Medulla oblongata (tissue), 1 donor: Measurements from ENCODE around the gene OR56A3.
"Not testable (repeated sequence)": the region's sequence is repeated elsewhere in the genome, so short reads cannot be mapped to it uniquely, and the experiment has no call there.

ENCODE experiments used
- DNase-seq: peaks from one replicate; pipeline ENCODE4 v3.0.0-alpha.2; 2015; ENCODE audit errors: extremely low spot score

The OR56A3 gene, protein sequence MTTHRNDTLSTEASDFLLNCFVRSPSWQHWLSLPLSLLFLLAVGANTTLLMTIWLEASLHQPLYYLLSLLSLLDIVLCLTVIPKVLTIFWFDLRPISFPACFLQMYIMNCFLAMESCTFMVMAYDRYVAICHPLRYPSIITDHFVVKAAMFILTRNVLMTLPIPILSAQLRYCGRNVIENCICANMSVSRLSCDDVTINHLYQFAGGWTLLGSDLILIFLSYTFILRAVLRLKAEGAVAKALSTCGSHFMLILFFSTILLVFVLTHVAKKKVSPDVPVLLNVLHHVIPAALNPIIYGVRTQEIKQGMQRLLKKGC

DNA sequence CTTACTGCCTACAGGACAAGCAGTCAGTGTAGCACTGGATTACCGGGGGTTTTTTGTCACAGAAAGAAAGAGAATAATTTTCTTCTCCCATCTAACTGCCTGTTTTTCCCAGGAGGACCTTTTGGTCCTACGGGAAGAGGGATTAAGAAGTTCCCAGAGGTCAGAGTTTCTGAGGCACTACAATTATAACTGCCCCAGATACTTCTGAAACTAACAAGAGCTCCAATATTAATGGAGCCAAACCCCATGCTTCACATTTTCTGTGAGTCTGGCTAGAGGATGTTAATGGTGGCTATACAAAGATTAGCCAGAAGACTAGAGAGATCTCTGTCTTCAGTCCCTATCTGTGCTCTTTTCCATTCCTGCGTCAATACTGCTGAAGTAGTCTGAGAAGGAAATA lies at the start of gene OR56A3:
TSS of gene OR56A3 (plus strand) at position 301 of the 400 bp plus-strand sequence. CDS start 5,096 bp downstream, outside the sequence.
- DNase-seq = no peak

DNA sequence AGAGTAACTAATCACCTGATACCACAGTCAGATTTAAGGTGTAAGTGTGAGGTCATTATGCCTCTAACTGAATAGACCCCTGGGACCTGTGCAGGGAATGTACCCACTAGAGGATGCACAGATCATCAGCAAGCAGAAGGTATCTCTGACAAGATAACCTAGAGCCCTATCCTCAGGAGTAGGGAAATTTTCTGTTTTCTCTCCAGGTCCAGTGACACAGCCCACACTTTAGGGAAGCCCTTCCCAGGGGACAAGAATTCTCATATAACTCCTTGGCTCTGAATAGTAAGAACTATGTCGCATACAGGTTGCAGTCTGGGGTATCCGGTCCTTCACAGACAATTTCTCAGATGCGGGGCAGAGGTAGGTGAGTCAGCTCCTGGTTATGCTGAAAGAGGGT lies 49.1 kb upstream of the OR56A3 start, which contains the start of gene OR52E5:
TSS of gene OR52E5 (plus strand) at position 301 of the 400 bp plus-strand sequence. CDS start 7,569 bp downstream, outside the sequence.
- no peak for DNase-seq

DNA sequence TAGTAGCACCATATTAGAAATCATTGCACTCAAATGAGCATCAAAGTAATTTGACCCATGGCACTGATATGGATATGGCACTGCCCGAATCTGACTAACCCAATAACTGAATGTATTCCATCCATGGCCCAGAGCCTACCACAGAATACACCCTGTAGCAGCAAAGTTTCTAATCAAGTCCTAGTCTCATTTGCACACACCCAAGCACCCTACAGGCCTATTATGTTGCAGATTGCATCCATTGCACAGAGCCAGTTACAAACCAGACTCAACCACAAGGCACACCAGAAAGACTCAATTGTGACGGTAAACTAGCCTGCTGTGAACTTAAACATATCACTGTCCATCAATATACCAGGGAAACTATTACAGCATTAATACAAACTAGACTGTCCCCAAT lies 42.5 kb upstream of the OR56A3 start:
- no peak for DNase-seq

DNA sequence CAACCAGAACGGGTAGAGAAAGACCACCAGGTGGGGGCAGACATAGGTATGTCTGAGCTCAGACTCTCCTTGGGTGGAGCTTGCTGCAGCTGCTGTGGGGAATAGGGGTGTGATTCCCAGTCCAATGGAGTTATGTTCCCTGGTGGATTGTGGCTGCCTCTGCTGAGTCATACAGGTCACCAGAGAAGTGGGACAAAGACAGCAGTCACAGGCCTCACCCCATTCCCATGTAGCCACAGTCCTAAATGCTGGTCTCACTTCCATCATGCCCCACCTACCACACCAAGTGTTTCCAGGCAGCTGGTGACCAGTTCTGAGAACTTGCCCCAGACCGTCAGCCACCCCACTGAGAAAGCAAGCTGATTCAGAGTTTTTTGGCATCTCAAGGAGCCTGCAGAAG lies 31.5 kb upstream of the OR56A3 start:
- DNase-seq = no peak

DNA sequence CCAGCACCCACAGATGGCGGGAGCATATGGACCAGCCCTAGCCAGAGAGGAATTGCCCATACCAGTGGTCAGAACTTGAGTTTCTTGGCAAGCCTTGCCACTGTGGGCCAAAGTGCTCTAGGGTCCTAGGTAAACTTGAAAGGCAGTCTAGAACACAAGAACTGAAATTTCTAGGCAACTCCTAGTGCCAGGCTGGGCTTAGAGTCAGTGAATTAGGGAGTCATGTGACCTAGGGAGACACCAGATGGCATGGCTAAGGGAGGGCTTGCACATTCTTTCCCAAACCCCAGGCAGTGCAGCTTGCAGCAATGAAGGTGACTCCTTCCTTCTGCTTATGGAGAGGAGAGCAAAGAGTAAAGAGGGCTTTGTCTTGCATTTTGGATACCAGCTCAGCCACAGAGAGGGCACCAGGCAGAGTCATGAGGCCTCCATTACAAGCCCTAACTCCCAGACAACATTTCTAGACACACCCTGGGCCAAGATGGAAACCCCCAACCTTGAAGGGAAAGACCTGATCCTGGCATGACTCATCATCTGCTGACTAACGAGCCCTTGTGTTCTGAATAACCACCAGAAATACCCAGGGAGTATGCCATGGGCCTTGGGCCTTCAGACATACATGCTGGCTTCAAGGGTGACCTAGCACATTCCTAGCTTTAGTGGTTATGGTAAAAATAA lies 19.2 kb upstream of the OR56A3 start:
- no peak for DNase-seq

DNA sequence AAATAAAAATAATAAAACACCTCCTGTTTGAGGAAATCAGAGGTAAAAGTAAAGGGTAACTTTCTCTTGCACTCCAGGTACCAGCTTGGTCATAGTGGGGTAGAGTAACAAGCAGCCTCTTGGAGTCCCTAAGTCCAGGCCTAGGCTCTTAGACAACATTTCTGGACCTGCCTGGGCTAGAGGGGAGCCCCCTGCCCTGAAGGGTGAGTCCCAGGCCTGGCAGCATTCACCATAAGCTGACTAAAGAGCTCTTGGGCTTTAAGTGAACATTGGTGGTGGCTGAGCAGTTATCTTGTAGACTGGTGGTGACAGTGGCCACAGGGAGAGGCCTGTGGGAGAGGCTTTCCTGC lies 18.6 kb upstream of the OR56A3 start:
- DNase-seq = no peak

DNA sequence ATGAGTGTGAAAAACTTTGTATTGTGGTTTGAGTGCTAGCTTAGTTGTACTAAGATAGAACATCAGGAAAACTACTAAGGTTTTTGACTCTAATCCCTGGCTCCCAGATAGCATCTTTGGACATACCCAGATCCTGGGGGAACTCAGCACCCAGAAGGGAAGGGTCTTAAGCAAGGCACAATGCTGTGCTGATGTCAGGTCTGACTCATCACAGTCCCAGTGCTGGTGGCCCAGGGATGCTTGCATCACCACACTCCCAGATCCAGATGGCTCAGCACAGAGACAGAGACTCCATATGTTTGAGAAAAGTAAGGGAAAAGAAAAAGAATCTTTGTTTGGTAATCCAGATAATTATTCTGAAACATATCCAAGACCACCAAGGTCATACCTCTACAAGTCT lies 18.3 kb upstream of the OR56A3 start:
- DNase-seq = no peak

DNA sequence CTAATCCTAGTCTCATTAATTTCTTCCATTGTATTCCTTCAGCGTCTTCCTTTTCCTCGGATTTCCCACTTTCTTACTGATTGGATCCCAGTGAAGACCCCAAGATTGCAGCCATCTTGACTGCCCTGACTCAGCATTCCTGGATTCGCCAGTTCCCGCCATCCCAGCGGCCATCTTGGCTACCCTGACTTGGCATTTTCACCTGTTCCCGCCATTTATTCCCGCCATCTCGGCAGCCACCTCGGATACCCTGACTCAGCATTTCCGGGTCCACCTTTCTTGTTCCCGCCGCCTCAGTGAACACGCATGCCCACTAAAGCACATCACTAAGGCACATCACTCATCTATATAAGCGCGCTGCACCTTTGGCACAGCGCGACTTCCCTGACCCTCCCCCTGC lies 13.8 kb upstream of the OR56A3 start:
- no peak for DNase-seq

DNA sequence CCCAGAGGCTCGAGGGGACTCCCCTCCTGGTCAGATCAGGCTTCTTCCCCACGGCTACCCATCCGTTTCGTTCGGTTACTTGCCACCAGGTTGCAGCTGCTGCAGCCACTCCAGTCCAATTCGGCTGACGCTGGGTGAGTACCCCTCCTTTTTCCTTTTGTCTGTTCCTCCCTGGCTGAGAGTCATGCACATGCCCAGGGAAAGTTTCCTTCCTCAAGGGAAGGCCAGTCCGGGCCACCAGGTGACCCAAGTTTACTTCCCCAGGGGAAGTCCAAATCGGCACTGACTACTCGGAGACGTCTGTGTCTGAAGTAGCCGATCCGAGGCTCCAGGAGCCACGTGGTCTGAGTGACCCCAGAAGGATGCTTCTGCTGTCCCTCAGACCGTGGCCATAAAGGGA lies 13.2 kb upstream of the OR56A3 start:
- DNase-seq = no peak

DNA sequence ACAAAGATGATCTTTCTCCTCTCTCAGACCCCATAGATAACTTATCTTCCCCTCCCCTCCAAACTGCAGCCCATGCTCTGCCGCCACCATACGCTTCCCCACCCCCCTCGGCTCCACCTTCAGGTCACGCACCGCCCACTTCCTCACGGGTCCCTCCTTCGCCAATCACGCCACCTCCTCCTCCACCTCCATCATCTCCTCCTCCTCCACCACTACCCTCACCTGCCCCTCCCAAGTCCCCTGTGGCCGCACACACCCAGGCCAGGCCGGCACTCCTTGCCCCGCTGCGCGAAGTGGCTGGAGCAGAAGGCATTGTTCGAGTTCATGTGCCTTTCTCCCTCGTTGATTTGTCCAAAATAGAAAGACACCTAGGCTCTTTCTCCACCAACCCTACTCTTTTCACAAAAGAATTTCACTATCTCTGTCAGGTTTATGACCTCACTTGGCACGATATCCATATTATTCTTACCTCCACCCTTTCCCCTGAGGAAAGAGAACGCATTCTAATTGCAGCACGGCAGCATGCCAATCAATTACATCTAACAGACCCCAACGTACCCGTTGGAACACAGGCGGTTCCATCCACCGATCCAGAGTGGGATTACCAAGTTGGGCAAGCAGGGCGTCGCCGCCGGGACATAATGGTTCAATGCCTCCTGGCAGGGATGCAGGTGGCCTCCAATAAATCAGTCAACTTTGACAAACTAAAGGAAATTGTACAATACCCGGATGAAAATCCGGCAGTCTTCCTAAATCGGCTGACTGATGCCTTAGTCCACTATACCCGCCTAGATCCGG lies 12.3 kb upstream of the OR56A3 start:
- no peak for DNase-seq

DNA sequence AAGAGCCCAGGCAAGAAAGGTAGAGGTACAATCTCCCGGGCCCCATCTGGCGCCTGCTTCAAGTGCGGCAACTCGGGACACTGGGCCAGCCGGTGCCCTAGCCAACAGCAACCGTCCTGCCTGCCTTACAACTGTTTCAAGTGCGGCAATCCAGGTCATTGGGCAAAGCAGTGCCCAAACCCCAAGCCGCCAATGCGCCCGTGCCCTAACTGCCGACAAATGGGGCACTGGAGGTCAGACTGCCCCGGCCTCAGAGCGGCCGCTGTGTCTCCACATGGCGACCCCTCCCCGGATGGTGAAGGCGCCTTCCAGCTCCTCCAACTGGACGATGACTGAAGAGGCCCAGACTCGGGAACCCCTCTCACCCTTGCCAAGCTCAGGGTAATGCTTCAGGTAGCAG lies 11.4 kb upstream of the OR56A3 start:
- DNase-seq = no peak

DNA sequence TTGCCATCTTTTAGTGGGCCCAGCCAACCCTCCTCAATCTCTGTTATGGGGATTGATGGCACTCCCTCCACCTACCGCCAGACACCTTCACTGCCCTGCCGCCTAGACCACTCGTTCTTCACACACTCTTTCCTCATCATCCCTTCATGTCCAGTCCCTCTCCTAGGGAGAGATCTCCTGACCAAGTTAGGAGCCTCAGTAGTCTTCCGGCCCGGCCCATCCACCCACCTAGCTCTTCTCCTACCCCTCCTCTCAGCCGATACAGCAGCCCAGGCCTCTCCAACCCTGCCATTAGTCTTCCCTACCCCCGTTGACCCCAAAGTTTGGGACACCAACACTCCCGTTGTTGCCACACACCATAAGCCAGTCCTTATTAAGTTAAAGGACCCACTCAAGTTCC lies 11.0 kb upstream of the OR56A3 start:
- no peak for DNase-seq

DNA sequence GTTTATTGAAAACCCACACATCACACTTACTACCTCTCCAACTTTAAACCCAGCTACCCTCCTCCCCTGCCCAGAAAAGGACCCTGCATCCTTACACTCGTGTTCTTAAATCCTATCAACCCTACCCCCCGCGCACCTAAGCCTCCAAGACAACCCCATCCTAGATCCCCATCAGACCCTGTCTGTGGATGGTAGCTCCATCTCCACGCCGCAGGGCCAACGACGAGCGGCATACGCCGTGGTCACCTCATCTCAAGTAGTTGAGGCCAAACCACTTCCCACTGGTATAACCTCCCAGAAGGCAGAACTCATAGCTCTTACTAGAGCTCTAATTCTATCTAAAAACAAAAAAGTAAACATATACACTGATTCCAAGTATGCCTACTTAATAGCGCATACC lies 9.4 kb upstream of the OR56A3 start:
- DNase-seq = no peak

DNA sequence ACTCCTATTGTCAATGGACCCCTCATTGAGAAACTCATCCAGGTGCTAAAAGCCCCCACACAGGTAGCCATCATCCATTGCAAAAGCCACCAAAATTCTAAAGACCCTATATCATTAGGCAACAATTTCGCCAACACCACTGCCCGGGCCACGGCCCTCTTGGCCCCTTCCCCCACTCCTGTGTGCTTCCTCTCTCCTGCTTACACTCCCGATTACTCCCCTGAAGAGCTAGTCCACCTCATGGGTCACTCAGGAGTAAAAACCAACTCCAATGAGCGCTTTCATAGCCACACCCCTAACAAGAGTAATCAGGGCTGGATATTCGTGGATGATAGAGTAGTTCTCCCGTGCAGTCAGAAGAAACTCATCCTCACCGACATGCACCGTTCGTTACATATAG lies 8.9 kb upstream of the OR56A3 start:
- DNase-seq = no peak

DNA sequence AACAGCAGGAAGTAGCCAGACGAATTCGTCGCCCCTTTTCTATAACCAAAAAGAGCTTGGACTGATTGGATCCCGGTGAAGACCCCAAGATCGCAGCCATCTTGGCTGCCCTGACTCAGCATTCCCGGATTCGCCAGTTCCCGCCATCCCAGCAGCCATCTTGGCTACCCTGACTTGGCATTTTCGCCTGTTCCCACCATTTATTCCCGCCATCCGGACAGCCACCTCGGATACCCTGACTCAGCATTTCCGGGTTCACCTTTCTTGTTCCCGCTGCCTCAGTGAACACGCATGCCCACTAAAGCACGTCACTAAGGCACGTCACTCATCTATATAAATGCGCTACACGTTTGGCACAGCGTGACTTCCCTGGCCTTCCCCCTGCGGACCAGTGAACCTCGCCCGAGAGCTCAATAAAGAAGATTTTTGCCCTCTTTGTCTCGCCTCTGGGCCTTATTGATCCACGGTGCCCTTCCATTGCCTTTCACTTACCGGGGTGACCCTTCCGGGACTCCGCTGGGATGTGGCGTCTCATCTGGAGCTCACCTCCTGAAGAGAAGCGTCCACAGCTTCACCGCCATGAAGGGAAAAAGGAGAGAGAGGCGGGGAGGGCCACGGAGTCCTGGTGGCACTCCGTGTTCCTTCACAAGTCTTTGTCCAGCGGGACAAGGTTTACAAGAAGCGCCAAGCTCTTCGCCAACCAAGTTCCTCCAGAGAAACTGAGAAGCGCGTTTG lies 4.0 kb upstream of the OR56A3 start:
- DNase-seq = no peak

DNA sequence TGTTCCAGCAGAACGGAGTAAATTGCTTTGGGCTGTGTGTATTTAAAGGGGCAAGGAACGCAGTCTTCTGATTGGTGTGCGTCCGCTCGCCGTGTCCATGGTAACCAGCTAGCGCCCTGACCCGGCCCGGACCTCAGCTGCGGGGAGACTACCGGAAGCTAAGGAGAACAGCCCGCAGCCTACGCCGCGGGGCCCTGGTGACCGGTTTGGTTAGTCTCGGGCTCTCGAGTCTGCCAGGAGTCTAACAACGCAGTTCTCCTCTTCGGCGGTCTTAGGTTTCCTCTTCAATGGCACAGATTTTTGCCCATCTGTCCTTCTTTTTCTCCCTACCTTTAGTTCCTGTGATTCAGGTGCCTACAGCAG lies 3.5 kb upstream of the OR56A3 start:
- DNase-seq = no peak

DNA sequence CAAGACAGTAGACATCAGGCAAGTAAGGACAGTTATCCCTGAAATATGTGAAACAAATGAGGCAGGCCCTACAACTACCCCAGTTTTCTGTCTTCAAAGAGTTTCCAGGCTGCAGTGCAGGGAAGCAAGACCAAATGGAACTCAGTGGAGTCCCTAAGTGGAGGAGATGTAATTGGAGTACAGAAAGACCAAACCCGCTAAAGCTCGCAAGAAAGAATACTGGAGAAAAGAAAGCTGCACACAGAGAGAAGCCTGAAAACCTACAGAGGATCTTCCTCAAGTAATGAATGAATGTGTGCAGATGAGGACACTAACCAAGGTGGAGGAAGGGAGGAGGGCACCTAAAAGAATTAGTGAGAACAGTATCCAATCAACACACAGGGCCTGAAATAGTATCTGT lies 1.3 kb upstream of the OR56A3 start:
- no peak for DNase-seq

DNA sequence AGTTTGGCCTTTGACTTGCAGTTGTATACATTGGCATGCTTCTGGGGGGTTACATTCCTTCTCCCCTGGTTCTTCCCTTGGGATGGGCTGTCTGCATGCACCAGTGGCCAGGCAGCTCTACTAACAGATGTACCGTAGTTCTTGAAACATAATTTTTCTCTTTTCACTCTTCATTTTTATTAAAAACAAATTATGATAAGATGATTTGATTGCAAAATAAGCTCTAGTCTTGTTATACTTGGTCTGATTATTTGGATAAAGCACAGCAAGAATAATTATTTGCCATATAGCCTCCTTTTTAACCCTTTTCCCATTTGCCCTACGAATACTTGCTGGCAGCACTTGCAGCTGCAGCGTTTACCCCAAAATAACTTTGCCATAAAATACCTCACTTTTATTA lies 13.5 kb downstream of the OR56A3 start:
- DNase-seq = no peak

DNA sequence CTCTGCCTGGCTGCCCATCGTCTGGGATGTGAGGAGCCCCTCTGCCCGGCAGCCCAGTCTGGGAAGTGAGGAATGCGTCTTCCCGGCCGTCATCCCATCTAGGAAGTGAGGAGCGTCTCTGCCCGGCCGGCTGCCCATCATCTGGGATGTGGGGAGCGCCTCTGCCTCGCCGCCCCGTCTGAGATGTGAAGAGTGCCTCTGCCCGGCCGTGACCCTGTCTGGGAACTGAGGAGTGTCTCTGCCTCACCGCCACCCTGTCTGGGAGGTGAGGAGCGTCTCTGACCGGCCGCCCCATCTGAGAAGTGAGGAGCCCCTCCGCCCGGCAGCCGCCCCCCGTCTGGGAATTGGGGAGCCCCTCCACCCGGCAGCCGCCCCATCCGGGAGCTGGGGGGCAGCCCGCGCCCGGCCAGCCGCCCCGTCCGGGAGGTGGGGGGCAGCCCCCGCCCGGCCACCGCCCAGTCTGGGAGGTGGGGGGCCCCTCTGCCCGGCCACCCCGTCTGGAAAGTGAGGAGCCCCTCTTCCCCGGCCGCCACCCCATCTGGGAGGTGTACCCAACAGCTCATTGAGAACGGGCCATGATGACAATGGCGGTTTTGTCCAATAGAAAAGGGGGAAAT lies 18.8 kb downstream of the OR56A3 start:
- not testable (repeated sequence) for DNase-seq

DNA sequence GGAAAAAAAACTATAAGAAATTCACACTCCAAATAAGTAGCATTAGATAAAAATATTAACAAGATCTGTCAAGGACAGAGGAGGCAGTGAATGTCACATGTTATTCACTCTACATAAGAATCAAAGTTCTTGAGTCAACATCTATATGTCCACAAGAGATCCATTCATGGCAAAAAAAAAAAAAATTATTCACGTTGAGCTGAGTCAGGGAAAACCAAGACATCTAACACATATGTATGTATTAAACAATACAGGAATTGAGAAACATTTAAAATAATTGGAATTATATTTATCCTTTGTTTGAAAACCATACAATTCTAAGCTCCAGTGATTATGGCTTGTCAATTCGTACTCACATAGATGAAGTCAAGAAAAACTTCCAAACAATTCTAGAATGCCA lies 24.9 kb downstream of the OR56A3 start:
- no peak for DNase-seq

DNA sequence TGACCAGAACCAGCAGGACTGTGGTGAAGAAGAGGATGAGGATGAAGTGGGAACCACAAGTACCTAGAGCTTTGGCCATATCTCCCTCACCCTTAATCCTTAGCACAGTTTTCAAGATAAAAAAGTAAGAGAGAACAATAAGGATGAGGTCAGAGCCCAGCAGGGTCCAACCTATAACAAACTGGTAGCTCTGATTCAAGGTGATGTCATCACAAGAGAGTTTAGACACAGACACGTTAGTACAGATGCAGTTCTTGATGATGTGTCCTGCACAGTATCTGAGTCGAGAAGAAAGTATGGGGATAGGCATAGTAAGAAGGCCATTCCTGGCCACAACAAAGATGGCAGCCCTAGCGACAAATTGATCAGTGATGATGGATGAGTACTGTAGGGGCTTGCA lies 25.7 kb downstream of the OR56A3 start:
- DNase-seq = no peak

DNA sequence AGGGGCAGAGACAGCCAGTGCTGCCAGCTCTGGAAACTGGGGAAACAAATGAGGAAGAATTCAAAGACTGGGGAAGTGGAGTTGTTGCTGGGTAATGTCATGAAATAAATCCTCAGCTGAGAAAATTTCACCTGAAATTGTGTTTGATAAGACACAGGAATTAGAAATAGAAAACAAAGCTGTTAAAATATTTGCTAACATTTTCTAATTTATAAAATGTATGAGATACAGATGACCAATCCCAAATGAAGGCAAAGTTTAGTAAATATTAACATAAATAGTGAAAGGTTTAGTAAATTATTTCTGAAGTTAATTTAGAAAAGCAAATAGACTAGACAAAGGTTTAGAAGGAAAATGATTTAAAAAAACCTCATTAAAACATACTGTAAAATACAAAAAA lies 26.3 kb downstream of the OR56A3 start, which contains the start of gene OR56A5:
TSS of gene OR56A5 (minus strand) at position 101 of the 400 bp plus-strand sequence. CDS start at position 101, 0 bp downstream.
- DNase-seq = no peak
